Stimulated activated CD4-positive, alpha-beta T cell treated with anti-CD3 and anti-CD28 coated beads, Interleukin-2, amount 100 ng/mL, for 24 hours (primary cell): ENCODE data around the gene GCC1.

ENCODE experiments used
- DNase-seq, 2 donors: peaks; one replicate each; pipeline ENCODE4 v3.0.0-alpha.2; 2020

The GCC1 gene

DNA sequence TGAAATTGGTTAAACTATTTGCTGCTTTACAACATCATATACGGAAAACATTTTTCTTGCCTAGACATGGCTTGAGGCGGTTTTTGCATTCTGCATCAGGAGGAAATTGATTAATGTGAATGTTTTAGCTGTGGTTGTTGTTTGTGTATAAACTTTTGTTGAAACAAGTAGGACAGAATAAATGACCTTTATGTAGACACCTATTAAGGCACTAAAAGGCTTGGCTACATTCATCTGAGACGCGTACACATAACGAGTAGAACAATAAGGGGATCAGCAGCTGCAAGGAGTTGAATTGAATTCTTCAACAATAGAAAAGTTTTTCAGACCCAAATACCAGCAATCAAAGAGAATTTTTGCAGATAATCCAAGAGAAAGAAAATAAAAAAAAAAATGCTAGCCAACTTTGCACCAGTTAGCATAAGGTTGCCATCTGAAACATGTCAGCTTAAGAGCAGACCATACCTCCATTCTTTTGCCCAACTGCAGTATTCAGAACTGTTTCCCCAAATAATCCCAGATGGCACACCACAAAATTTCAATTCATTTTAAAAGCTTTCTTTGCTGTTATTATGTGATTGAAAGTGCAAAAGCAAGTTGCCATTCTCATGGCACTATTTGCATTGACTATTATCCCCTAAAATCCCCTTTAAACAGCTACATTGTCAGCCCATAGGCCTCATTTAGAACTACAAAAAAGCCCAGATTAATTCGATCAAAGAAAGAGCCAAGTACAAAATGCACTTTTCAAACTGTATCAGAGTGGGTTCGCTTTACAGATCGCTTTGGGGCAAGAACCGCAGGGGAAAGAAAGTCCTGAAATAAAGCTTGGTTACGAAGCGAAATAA lies 49.6 kb downstream of the GCC1 start:
- no peak for DNase-seq

DNA sequence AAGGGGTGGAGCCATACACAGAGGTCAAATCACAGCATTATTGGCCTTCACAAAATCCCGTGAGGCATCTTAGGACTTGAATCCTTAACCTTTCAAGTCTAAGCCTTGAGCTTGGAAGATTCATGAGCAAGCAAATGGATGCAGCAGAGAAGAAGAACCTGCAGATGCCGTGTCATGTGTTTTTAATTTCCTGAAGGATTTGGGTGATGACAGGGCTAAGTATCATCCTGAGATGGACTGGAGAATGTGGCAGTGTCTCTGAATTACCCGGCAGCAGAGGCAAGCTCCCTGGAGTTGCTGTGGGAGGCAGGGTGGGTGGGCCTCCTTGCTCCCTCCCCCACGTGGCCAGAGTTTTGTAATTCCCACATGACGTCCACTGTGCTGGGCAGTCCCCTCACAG lies 50.8 kb downstream of the GCC1 start:
- DNase-seq, result no peak

DNA sequence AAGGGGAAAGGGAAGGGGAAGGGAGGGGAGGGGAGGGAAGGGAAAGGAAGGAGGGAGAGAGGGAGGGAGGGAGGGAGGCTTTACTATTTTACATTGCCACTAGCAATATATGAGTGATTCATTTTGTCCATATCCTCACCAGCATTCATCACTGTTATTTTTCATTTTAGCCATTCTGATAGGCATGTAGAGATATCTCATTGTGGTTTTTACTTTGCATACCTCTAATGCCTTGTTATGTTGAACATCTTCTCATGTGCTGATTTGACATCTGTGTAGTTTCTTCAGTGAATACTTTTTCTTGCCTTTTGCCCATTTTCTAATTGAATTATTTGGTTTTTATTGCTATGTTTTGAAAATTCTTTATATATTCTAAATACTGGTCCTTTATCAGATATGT lies 52.7 kb downstream of the GCC1 start:
- no peak for DNase-seq

DNA sequence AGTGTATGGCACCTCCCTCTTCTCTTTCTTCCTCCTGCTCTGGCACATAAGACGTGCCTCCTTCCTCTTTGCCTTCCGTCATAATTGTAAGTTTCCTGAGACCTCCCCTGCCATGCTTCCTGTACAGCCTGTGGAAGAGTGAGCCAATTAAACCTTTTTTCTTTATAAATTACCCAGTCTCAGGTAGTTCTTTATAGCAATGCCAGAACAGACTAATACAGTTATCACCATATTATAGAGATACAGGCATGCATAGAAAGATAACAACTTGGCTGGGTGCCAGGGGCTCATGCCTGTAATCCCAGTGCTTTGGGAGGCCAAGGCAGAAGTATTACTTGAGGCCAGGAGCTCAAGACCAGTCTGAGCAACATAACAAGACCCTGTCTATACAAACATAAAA lies 53.2 kb downstream of the GCC1 start:
- no peak for DNase-seq
